IMR-90 (cell line): ENCODE data around the gene PITPNB. TPM values are rescaled to one million over a fixed set of nuclear protein-coding genes. Genes with fewer than 3 reads are reported as not detected.
A peak's percentile ranks its signal among the peaks of the same experiment; 100 is the strongest.

ENCODE experiments used
- ATAC-seq: fragments of 200-7000 bp; cut with Tn5 transposase; 2 replicates; pipeline ENCODE4 v1.9.1; 2020; ENCODE audit warnings: low read depth, mild to moderate bottlenecking, moderate library complexity
- BruUV-seq: library from RNA; stranded (reverse); fragments of 400-500 nt; replicated peaks from 2 replicates; lab custom pipeline; 2021; lab: Mats Ljungman, UMichigan
- CTCF ChIA-PET: fragments of 300-600 bp; formaldehyde crosslinking; extraction: SDS; loops from one replicate; lab custom pipeline; 2021; ENCODE audit warnings: antibody characterized with exemption; lab: Yijun Ruan, JAX
- POLR2A ChIA-PET: fragments of 300-600 bp; sonication (Branson Sonifier 250); formaldehyde crosslinking; loops from one replicate; lab custom pipeline; 2022; ENCODE audit warnings: antibody characterized with exemption; ENCODE audit not compliant: unreplicated experiment; lab: Charles Lee
- DNase-seq: peaks from one replicate; pipeline ENCODE4 v3.0.0; 2013
- H2AFZ ChIP-seq: replicated peaks from 2 replicates; pipeline ENCODE3; 2013; ENCODE audit warnings: low read length, mild to moderate bottlenecking; ENCODE audit not compliant: poor library complexity
- H2AK5ac ChIP-seq: 2 replicates; pipeline ENCODE4 v1.6.1; 2013; ENCODE audit warnings: low read depth, low read length, inconsistent platforms
- H2AK9ac ChIP-seq: replicated peaks from 2 replicates; pipeline ENCODE3; 2013; ENCODE audit warnings: mild to moderate bottlenecking, low read depth, low read length, moderate library complexity; ENCODE audit not compliant: poor library complexity
- H2BK120ac ChIP-seq: 2 replicates; pipeline ENCODE4 v1.6.1; 2013; ENCODE audit warnings: low read depth, low read length, inconsistent platforms
- H2BK15ac ChIP-seq: 3 replicates; pipeline ENCODE4 v1.6.1; 2013; ENCODE audit warnings: low read depth, low read length, inconsistent platforms
- H2BK20ac ChIP-seq: 2 replicates; pipeline ENCODE4 v1.6.1; 2013; ENCODE audit warnings: low read depth, mild to moderate bottlenecking, inconsistent platforms, low read length, moderate library complexity
- H2BK5ac ChIP-seq: 2 replicates; pipeline ENCODE4 v1.6.1; 2013; ENCODE audit warnings: mild to moderate bottlenecking, low read depth, low read length, inconsistent platforms; ENCODE audit not compliant: poor library complexity, severe bottlenecking
- H3K14ac ChIP-seq: replicated peaks from 2 replicates; pipeline ENCODE4 v1.6.1; 2013; ENCODE audit warnings: low read depth, low read length, inconsistent platforms
- H3K18ac ChIP-seq: 2 replicates; pipeline ENCODE4 v1.6.1; 2013; ENCODE audit warnings: low read depth, low read length, control low read depth
- H3K23ac ChIP-seq: 2 replicates; pipeline ENCODE4 v1.6.1; 2013; ENCODE audit warnings: low read depth, low read length, inconsistent platforms
- H3K27ac ChIP-seq: 2 replicates; pipeline ENCODE4 v1.5.1; 2013; ENCODE audit warnings: mild to moderate bottlenecking, control low read depth, low read length; ENCODE audit not compliant: insufficient read depth
- H3K27me3 ChIP-seq: 2 replicates; pipeline ENCODE4 v1.6.1; 2013; ENCODE audit warnings: low read length; ENCODE audit not compliant: control insufficient read depth, insufficient read depth
- H3K36me3 ChIP-seq: 2 replicates; pipeline ENCODE4 v1.6.1; 2013; ENCODE audit warnings: low read length, mixed read lengths; ENCODE audit not compliant: control insufficient read depth, insufficient read depth
- H3K4ac ChIP-seq: 2 replicates; pipeline ENCODE4 v1.6.1; 2013; ENCODE audit warnings: low read depth, low read length, inconsistent platforms
- H3K4me1 ChIP-seq: 2 replicates; pipeline ENCODE4 v1.6.1; 2013; ENCODE audit warnings: low read length, mixed read lengths; ENCODE audit not compliant: control insufficient read depth, insufficient read depth
- H3K4me2 ChIP-seq: 2 replicates; pipeline ENCODE4 v1.6.1; 2013; ENCODE audit warnings: low read depth, mild to moderate bottlenecking, control low read depth, low read length, moderate library complexity
- H3K4me3 ChIP-seq: 2 replicates; pipeline ENCODE4 v1.5.1; 2013; ENCODE audit warnings: low read depth, mild to moderate bottlenecking, control low read depth, low read length, moderate library complexity; ENCODE audit not compliant: insufficient read depth
- H3K56ac ChIP-seq: 2 replicates; pipeline ENCODE4 v1.6.1; 2013; ENCODE audit warnings: low read length, inconsistent platforms; ENCODE audit not compliant: insufficient read depth; ENCODE audit errors: extremely low read depth
- H3K79me1 ChIP-seq, 2 experiments: 2 replicates each; pipeline ENCODE4 v1.6.1; 2013; ENCODE audit warnings: low read length in 2 of 2, inconsistent platforms in 1 of 2, low read depth in 1 of 2
- H3K9ac ChIP-seq: 2 replicates; pipeline ENCODE4 v1.6.1; 2013; ENCODE audit warnings: low read depth, low read length, control low read depth
- H3K9me1 ChIP-seq: 2 replicates; pipeline ENCODE4 v1.6.1; 2013; ENCODE audit warnings: low read length, inconsistent platforms; ENCODE audit not compliant: insufficient read depth
- H3K9me3 ChIP-seq: 2 replicates; pipeline ENCODE4 v1.6.1; 2013; ENCODE audit warnings: low read length; ENCODE audit not compliant: control insufficient read depth, insufficient read depth
- H4K20me1 ChIP-seq: 2 replicates; pipeline ENCODE4 v1.6.1; 2013; ENCODE audit warnings: low read length, inconsistent platforms; ENCODE audit not compliant: insufficient read depth
- H4K5ac ChIP-seq: 2 replicates; pipeline ENCODE4 v1.6.1; 2013; ENCODE audit warnings: mild to moderate bottlenecking, low read depth, low read length, control low read depth
- H4K8ac ChIP-seq, 2 experiments: 2 replicates each; pipeline ENCODE4 v1.6.1; 2013; ENCODE audit warnings: low read depth in 2 of 2, low read length in 2 of 2, control low read depth in 1 of 2, inconsistent platforms in 1 of 2
- H4K91ac ChIP-seq: 2 replicates; pipeline ENCODE4 v1.6.1; 2013; ENCODE audit warnings: low read depth, low read length, inconsistent platforms; ENCODE audit not compliant: insufficient read depth
- BHLHE40 ChIP-seq: fragments of 150-350 bp; IDR thresholded peaks from 2 replicates; pipeline ENCODE4 v1.6.1; 2016; ENCODE audit warnings: mild to moderate bottlenecking, low read depth, low read length
- CEBPB ChIP-seq: IDR thresholded peaks from 2 replicates; pipeline ENCODE4 v1.6.1; 2012; ENCODE audit warnings: low read depth, low read length, improper control_type of control experiment
- CHD1 ChIP-seq: IDR thresholded peaks from 2 replicates; pipeline ENCODE4 v1.6.1; 2012; ENCODE audit warnings: low read depth, low read length, improper control_type of control experiment
- FOS ChIP-seq: fragments of 150-350 bp; IDR thresholded peaks from 2 replicates; pipeline ENCODE4 v1.6.1; 2016; ENCODE audit warnings: low read depth, low read length
- MAFK ChIP-seq: IDR thresholded peaks from 2 replicates; pipeline ENCODE4 v1.6.1; 2012; ENCODE audit warnings: low read depth, low read length, improper control_type of control experiment
- MAZ ChIP-seq: IDR thresholded peaks from 2 replicates; pipeline ENCODE4 v1.6.1; 2012; ENCODE audit warnings: low read depth, mild to moderate bottlenecking, low read length, improper control_type of control experiment, moderate library complexity, borderline replicate concordance
- MXI1 ChIP-seq: IDR thresholded peaks from 2 replicates; pipeline ENCODE4 v1.6.1; 2012; ENCODE audit warnings: low read depth, mild to moderate bottlenecking, low read length, moderate library complexity, borderline replicate concordance
- NFE2L2 ChIP-seq: fragments of 150-350 bp; IDR thresholded peaks from 2 replicates; pipeline ENCODE4 v1.6.1; 2016; ENCODE audit warnings: low read depth, mild to moderate bottlenecking, low read length
- POLR2A ChIP-seq: IDR thresholded peaks from 2 replicates; pipeline ENCODE4 v1.6.1; 2012; ENCODE audit warnings: mild to moderate bottlenecking, low read depth, low read length
- RAD21 ChIP-seq: IDR thresholded peaks from 2 replicates; pipeline ENCODE4 v1.6.1; 2012; ENCODE audit warnings: low read length, improper control_type of control experiment
- RCOR1 ChIP-seq: IDR thresholded peaks from 2 replicates; pipeline ENCODE4 v1.6.1; 2012; ENCODE audit warnings: mild to moderate bottlenecking, low read length, improper control_type of control experiment; ENCODE audit not compliant: insufficient replicate concordance
- RFX5 ChIP-seq: IDR thresholded peaks from 2 replicates; pipeline ENCODE4 v1.8.0; 2012; ENCODE audit warnings: low read depth, mild to moderate bottlenecking, low read length, moderate library complexity
- SMC3 ChIP-seq: fragments of 150-350 bp; IDR thresholded peaks from 2 replicates; pipeline ENCODE4 v1.6.1; 2016; ENCODE audit warnings: low read depth, mild to moderate bottlenecking, antibody characterized with exemption, low read length, moderate library complexity
- WGBS, 2 experiments: methylation state at CpG; one replicate each; pipeline versions ENCODE4 v1.1.5 to v1.1.7; 2013; ENCODE audit warnings: missing lambda C conversion rate in 2 of 2; ENCODE audit not compliant: insufficient read length in 1 of 2; ENCODE audit errors: extremely low coverage in 2 of 2; 5-methylcytosine and 5-hydroxymethylcytosine counted together
- dilution Hi-C: fragments of 300-500 bp; cut with HindIII; formaldehyde crosslinking; loops from one replicate; pipeline ENCODE4 v1.14.3; 2018; ENCODE audit warnings: low sequenced_read_pairs; ENCODE audit not compliant: unreplicated experiment
- in situ Hi-C: fragments of 300-500 bp; cut with MboI; formaldehyde crosslinking; loops from 3 replicates; pipeline ENCODE4 v1.14.3; 2019; ENCODE audit warnings: low sequenced_read_pairs, inconsistent platforms, mixed read lengths
- intact Hi-C: fragments of 100-400 bp; cut with micrococcal nuclease; formaldehyde crosslinking; loops from 2 replicates; pipeline ENCODE4 v1.10.0; 2022
- polyA plus RNA-seq, 3 experiments: library from polyadenylated mRNA; depleted of rRNA; stranded (reverse); fragments of >200 nt; gene quantifications; 2 replicates each; pipeline ENCODE4 v1.2.3, GENCODE V29; 2012; ENCODE audit warnings: low replicate concordance in 1 of 3
- total RNA-seq: library from RNA; depleted of rRNA; stranded (reverse); fragments of >200 nt; gene quantifications from 2 replicates; pipeline ENCODE4 v1.2.3, GENCODE V29; 2012
- TF ChIP-seq, protein P1 (sequence below): fragments of 150-350 bp; IDR thresholded peaks from 2 replicates; pipeline ENCODE4 v1.6.1; 2017; ENCODE audit warnings: mild to moderate bottlenecking, antibody characterized with exemption, low read length, low read depth
- TF ChIP-seq, protein P2 (sequence below): conservative IDR thresholded peaks from 2 replicates; pipeline ENCODE4 v1.5.1; 2012; ENCODE audit warnings: mild to moderate bottlenecking, low read depth, low read length, improper control_type of control experiment
- TF ChIP-seq, protein P3 (sequence below): fragments of 150-350 bp; IDR thresholded peaks from 2 replicates; pipeline ENCODE4 v1.6.1; 2016; ENCODE audit warnings: low read depth, mild to moderate bottlenecking, low read length, moderate library complexity, borderline replicate concordance

PITPNB gene
- total and polyA plus RNA-seq, 2 of the 4 experiments (the other 2 are of a cell fraction), result 19.7 to 54.5 TPM

DNA sequence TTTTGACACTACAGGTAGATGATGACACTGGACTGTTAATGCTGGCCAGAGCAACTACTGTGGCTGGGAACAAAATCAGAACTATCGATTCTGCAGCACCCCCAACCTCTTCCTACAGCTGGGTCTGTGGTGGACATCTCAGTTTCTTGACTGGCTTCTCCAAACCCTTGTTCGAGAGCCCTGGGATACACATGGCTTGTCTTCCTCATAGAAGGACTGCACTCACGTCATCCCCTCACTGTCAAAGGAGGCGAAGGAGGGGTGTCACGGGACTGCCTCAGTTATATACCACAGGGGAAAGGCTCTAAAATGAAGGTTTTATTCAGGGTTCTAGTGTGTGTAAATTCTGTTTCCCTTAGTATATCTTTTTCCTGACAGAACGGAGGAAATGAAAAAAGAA, 44.9 kb downstream of the PITPNB start:
- no peaks in the 10 kb centered on the region for H3K9me3 ChIP-seq
- 80% methylated on average over 1 of the region's 6 CpGs; no CpG with 5 or more reads in 1 of the 2 experiments for WGBS, 2 experiments
- peaks cover 19% of the 10 kb centered on the region for H3K36me3 ChIP-seq
- H2BK15ac ChIP-seq, result no peak overlapping the region; the same call in 2 of the 3 replicates
- ATAC-seq (no peak), DNase-seq (no peak)
- BruUV-seq, result no TSS peak
- H4K91ac ChIP-seq, result no peak overlapping the region; the same call in none of the 2 replicates
- POLR2A ChIA-PET, result no interaction called here
- peak overlapping the region; percentile 34 for H2AK9ac ChIP-seq
- peak overlapping the region; percentile 33 for H3K4ac ChIP-seq
- H2AFZ ChIP-seq, result no peak overlapping the region
- TF ChIP-seq MXI1 (no peak), MAZ (no peak), CHD1 (no peak), RCOR1 (no peak), NFE2L2 (no peak), RFX5 (no peak), MAFK (no peak), POLR2A (no peak), FOS (no peak), SMC3 (no peak), BHLHE40 (no peak), CEBPB (no peak), RAD21 (no peak)
- TF ChIP-seq, protein P1, sequence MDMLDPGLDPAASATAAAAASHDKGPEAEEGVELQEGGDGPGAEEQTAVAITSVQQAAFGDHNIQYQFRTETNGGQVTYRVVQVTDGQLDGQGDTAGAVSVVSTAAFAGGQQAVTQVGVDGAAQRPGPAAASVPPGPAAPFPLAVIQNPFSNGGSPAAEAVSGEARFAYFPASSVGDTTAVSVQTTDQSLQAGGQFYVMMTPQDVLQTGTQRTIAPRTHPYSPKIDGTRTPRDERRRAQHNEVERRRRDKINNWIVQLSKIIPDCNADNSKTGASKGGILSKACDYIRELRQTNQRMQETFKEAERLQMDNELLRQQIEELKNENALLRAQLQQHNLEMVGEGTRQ, result no peak
- TF ChIP-seq, protein P2, sequence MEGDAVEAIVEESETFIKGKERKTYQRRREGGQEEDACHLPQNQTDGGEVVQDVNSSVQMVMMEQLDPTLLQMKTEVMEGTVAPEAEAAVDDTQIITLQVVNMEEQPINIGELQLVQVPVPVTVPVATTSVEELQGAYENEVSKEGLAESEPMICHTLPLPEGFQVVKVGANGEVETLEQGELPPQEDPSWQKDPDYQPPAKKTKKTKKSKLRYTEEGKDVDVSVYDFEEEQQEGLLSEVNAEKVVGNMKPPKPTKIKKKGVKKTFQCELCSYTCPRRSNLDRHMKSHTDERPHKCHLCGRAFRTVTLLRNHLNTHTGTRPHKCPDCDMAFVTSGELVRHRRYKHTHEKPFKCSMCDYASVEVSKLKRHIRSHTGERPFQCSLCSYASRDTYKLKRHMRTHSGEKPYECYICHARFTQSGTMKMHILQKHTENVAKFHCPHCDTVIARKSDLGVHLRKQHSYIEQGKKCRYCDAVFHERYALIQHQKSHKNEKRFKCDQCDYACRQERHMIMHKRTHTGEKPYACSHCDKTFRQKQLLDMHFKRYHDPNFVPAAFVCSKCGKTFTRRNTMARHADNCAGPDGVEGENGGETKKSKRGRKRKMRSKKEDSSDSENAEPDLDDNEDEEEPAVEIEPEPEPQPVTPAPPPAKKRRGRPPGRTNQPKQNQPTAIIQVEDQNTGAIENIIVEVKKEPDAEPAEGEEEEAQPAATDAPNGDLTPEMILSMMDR, result no peak
- TF ChIP-seq, protein P3, sequence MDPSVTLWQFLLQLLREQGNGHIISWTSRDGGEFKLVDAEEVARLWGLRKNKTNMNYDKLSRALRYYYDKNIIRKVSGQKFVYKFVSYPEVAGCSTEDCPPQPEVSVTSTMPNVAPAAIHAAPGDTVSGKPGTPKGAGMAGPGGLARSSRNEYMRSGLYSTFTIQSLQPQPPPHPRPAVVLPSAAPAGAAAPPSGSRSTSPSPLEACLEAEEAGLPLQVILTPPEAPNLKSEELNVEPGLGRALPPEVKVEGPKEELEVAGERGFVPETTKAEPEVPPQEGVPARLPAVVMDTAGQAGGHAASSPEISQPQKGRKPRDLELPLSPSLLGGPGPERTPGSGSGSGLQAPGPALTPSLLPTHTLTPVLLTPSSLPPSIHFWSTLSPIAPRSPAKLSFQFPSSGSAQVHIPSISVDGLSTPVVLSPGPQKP, result no peak
- CTCF ChIA-PET, result no interaction called here
- H4K8ac ChIP-seq, result peak overlapping the region; percentile 17 to 58; a peak in 1 of 4 replicates
- in situ Hi-C loops (no loop called here), dilution Hi-C loops (no loop called here), intact Hi-C loops (no loop called here)
- H3K4me3 ChIP-seq, result no peak overlapping the region
- no peak overlapping the region for H3K4me2 ChIP-seq
- H3K79me1 ChIP-seq, result peaks cover 44 to 66% of the 10 kb centered on the region in 2 experiments
- H3K23ac ChIP-seq, result no peak overlapping the region
- peak overlapping the region; percentile 55 for H3K14ac ChIP-seq
- H3K9ac ChIP-seq, result no peak overlapping the region
- H3K9me1 ChIP-seq, result peaks cover 2% of the 10 kb centered on the region; the same call in 1 of the 2 replicates
- H3K27ac ChIP-seq, result no peak overlapping the region
- 0 out of 2 replicates have a peak overlapping the region, but pooled peaks have one; percentile 13 for H2BK20ac ChIP-seq
- H2AK5ac ChIP-seq, result no peak overlapping the region
- H2BK5ac ChIP-seq, result no peak overlapping the region
- no peaks in the 10 kb centered on the region for H4K20me1 ChIP-seq
- H4K5ac ChIP-seq, result peak overlapping the region; percentile 3; the same call in 1 of the 2 replicates
- H3K4me1 ChIP-seq, result peaks cover 15% of the 10 kb centered on the region
- H3K18ac ChIP-seq, result no peak overlapping the region
- no peak overlapping the region for H3K56ac ChIP-seq
- peak overlapping the region; percentile 32; the same call in 1 of the 2 replicates for H2BK120ac ChIP-seq
- H3K27me3 ChIP-seq, result no peaks in the 10 kb centered on the region
